K562 (cell line): ENCODE measurements around the gene LGALS12. TPM values are rescaled to one million over a fixed set of nuclear protein-coding genes. Genes with fewer than 3 reads are reported as not detected.
A peak's percentile ranks its signal among the peaks of the same experiment; 100 is the strongest.

Source experiments
- ADNP ChIP-seq: fragments of 200-800 bp; sonication (Bioruptor generic); IDR thresholded peaks from 2 replicates; pipeline ENCODE4 v1.6.1; 2016; ENCODE audit warnings: missing genetic modification characterization, missing compliant biosample characterization
- CREBBP ChIP-seq: IDR thresholded peaks from one replicate; pipeline ENCODE4 v1.6.1; 2012; ENCODE audit warnings: low read depth, mild to moderate bottlenecking, control low read depth, inconsistent platforms, low read length
- HEY1 ChIP-seq: fragments of 250-450 bp; sonication (Bioruptor Pico); IDR thresholded peaks from 2 replicates; pipeline ENCODE4 v1.5.0; 2020; ENCODE audit warnings: mild to moderate bottlenecking, moderate library complexity, borderline replicate concordance
- MAZ ChIP-seq, 2 experiments: fragments of 450-650 bp in 1 of 2; sonication (generic) in 1 of 2; formaldehyde crosslinking; IDR thresholded peaks in 1 of 2; conservative IDR thresholded peaks in 1 of 2; 2 replicates each; pipeline versions ENCODE4 v1.4.0 to v1.5.0; 2020; ENCODE audit warnings: mild to moderate bottlenecking in 1 of 2, missing genetic modification reagents in 1 of 2
- MBD2 ChIP-seq: sonication (generic); IDR thresholded peaks from 2 replicates; pipeline ENCODE4 v1.6.1; 2016; ENCODE audit warnings: low read depth, borderline replicate concordance
- MYC ChIP-seq, 2 experiments: fragments of 250-450 bp in 1 of 2; sonication (Bioruptor Pico) in 1 of 2; IDR thresholded peaks; 2 replicates each; pipeline versions ENCODE4 v1.5.1 to v1.6.1; 2012 to 2021; ENCODE audit warnings: low read depth in 2 of 2, borderline replicate concordance in 1 of 2, improper control_type of control experiment in 1 of 2, low read length in 1 of 2, mild to moderate bottlenecking in 1 of 2, moderate library complexity in 1 of 2
- PHF21A ChIP-seq: fragments of 450-650 bp; IDR thresholded peaks from 2 replicates; pipeline ENCODE4 v1.6.1; 2017; ENCODE audit warnings: low read depth, borderline replicate concordance
- SNRNP70 ChIP-seq: fragments of 200-400 bp; formaldehyde crosslinking; optimal IDR thresholded peaks from 2 replicates; pipeline ENCODE3; 2017; ENCODE audit warnings: low read depth, low read length
- STAT6 ChIP-seq: sonication (generic); formaldehyde crosslinking; IDR thresholded peaks from 2 replicates; pipeline ENCODE4 v1.8.1; 2023; ENCODE audit warnings: mild to moderate bottlenecking, missing genetic modification reagents
- TAF7 ChIP-seq: fragments of 450-650 bp; IDR thresholded peaks from 2 replicates; pipeline ENCODE4 v1.6.1; 2016; ENCODE audit warnings: missing genetic modification characterization, missing compliant biosample characterization
- TAF9B ChIP-seq: fragments of 450-650 bp; IDR thresholded peaks from 2 replicates; pipeline ENCODE4 v1.6.1; 2018; ENCODE audit warnings: mild to moderate bottlenecking; ENCODE audit not compliant: partially characterized antibody
- TFE3 ChIP-seq: fragments of 450-650 bp; formaldehyde crosslinking; IDR thresholded peaks from 2 replicates; pipeline ENCODE4 v1.4.0; 2020; ENCODE audit warnings: mild to moderate bottlenecking, mixed read lengths
- ZFP91 ChIP-seq: sonication (generic); formaldehyde crosslinking; IDR thresholded peaks from 2 replicates; pipeline ENCODE4 v1.8.0; 2022; ENCODE audit warnings: mild to moderate bottlenecking, missing genetic modification reagents
- ZNF184 ChIP-seq: sonication (generic); formaldehyde crosslinking; IDR thresholded peaks from 2 replicates; pipeline ENCODE4 v1.5.0; 2020; ENCODE audit warnings: missing genetic modification reagents
- ZNF212 ChIP-seq: fragments of 450-650 bp; formaldehyde crosslinking; IDR thresholded peaks from 2 replicates; pipeline ENCODE4 v1.4.0; 2020; ENCODE audit warnings: mild to moderate bottlenecking
- ZNF232 ChIP-seq: sonication (generic); formaldehyde crosslinking; IDR thresholded peaks from 2 replicates; pipeline ENCODE4 v1.8.0; 2022; ENCODE audit warnings: mild to moderate bottlenecking, missing genetic modification reagents
- ZNF239 ChIP-seq: fragments of 250-450 bp; sonication (Bioruptor Pico); IDR thresholded peaks from 2 replicates; pipeline ENCODE4 v1.4.0; 2020; ENCODE audit warnings: mild to moderate bottlenecking
- ZNF511 ChIP-seq: sonication (generic); formaldehyde crosslinking; IDR thresholded peaks from 2 replicates; pipeline ENCODE4 v1.8.0; 2022; ENCODE audit warnings: mild to moderate bottlenecking, missing genetic modification reagents
- polyA plus RNA-seq, 8 experiments: library from polyadenylated mRNA; depleted of rRNA in 4 of 8; stranded (reverse) in 5 of 8; unstranded in 3 of 8; fragments of >200 nt; fragmentation: Nextera tagmentation in 2 of 8; fragmentation: Illumina TruSeq in 1 of 8; extraction: Ambion mirVana in 2 of 8; extraction: Trizol in 1 of 8; gene quantifications; 2 replicates each; pipeline versions ENCODE4 v1.2.1 to v1.2.3, GENCODE V29; 2011 to 2014; ENCODE audit warnings: inconsistent platforms in 1 of 8, missing spikeins in 1 of 8
- total RNA-seq, 7 experiments: library from RNA; depleted of rRNA in 6 of 7; stranded (reverse); fragments of >200 nt in 6 of 7; fragmentation: Illumina TruSeq in 2 of 7; extraction: Trizol in 2 of 7; gene quantifications; 2 replicates each; pipeline versions ENCODE4 v1.2.1 to v1.2.3, GENCODE V29; 2011 to 2021; ENCODE audit warnings: low replicate concordance in 1 of 7

LGALS12 gene
- total and polyA plus RNA-seq, 9 of the 15 experiments (the other 6 are each of a cell fraction or from before 2014, with no cell fraction given), result 0.66 to 8.0 (median 5.0) TPM

GRCh38 chr11:63564056-63564774, 58.3 kb downstream of the LGALS12 start (continued):
- TF ChIP-seq STAT6 (CRISPR knock-in tag), result no peak
- TF ChIP-seq ZNF239 (CRISPR knock-in tag), result no peak
- no peak for TF ChIP-seq ZNF511 (CRISPR knock-in tag)
- no peak for TF ChIP-seq ZNF212 (CRISPR knock-in tag)
- no peak for TF ChIP-seq PHF21A
- no peak for TF ChIP-seq ZFP91
- TF ChIP-seq CREBBP, result no peak
- no peak for TF ChIP-seq ZNF184 (CRISPR knock-in tag)
- no peak for TF ChIP-seq MBD2
- TF ChIP-seq TFE3 (CRISPR knock-in tag), result peak; percentile 91
- no peak for TF ChIP-seq HEY1 (CRISPR knock-in tag)
- TF ChIP-seq ZNF232 (CRISPR knock-in tag), result no peak
- no peak for TF ChIP-seq TAF9B
- TF ChIP-seq MYC (IDR thresholded peaks at IDR 0.05; ENCODE audit: low read depth, low read length), result no peak
- TF ChIP-seq MYC (CRISPR knock-in tag; IDR thresholded peaks at IDR 0.05; ENCODE audit: borderline replicate concordance, low read depth), result no peak
- no peak for TF ChIP-seq SNRNP70
- no peak for TF ChIP-seq MAZ (CRISPR knock-in tag; conservative IDR thresholded peaks at IDR 0.05 in 1 of 2, IDR thresholded peaks at IDR 0.05 in 1 of 2)
- TF ChIP-seq TAF7, result no peak
- no peak for TF ChIP-seq ADNP (tag)
